HG03139 (cell line): Measurements from ENCODE around the gene PSMC1.

ENCODE experiments used
- ATAC-seq: cut with Tn5 transposase; IDR thresholded peaks from one replicate; pipeline ENCODE4 v1.9.1; 2021; ENCODE audit not compliant: unreplicated experiment

PSMC1 gene

DNA sequence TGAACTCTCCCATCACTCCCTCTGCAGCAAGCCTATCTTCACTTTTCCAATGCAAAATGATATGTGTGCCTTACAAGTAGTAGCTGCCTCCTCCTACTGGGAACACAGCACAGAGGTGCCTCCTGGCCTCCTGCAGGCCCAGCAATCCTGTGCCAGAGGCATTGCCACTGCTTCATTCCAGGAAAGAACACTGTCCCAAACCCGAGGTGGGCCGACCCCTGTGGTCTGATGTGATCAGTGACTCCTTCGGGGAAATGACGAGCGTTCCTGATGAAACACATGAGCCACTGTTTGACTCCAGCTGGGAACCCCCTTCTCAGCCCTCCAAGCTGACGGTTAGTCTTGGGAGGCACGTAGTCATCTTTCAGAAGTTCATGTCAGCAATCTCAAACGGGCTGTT lies 19.5 kb downstream of the PSMC1 start:
- no peak for ATAC-seq

DNA sequence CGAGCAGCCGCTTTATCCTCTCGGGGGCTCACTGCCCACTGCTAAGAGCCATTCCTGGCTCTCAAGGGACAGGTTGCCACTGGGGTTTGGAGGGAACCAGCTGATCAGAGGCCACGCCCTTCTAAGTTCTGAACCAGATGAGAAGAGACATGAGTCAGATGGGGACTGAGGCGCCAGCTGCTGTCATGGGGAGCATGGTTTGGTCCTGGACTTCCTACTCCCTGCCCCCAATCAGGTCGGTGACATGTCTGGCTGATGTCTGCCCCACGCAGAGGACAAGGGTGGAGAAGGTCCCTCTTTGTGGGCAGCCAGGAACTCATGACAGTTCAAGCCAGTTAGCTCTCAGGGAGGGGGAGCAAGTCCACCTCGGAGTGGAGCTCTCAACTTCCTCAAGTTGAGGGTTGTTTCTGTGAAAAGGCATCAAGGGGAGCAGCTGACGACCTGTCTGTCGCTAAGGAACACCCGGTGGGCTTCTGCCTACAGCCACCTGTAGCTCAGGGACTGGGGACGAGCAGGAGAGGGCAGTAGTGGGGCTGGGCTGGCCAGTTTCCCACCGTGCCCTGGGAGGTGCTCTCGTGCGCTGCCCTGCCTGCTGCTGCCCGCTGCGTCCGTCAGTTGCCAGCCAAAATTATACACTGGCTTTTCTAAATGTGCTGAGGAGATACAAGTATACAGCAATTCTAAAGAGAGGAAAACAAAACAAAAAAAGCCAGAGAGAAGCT lies 20.5 kb downstream of the PSMC1 start:
- no peak for ATAC-seq

DNA sequence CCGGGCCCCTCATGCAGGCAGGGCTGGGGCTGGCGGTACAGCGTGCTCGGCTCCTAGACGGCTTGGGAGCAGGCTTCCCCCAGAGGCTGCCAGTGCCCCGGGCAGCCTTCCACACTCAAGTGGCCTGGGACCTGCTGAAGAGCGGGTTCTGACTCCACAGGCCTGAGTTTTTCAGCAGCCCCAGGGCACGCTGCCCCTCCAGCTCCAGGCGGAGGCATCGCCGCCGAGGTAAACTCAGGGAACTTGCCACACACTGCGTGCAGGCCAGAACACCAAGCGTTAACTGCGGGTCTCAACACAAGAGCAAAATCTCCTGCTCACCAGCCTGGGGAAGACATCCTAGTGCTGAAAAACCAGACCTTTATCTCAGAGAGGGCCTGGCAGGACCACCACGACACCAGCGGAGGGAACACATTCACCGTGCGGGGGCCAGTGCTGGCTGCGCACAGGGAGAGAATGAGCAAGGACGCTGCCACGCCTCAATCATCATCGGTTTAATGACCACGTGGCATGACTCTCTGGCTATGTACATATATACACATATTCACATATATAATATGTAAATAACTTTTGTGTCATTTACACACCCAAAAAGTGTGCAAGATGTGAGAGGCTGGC lies 21.3 kb downstream of the PSMC1 start:
- ATAC-seq, result no peak

DNA sequence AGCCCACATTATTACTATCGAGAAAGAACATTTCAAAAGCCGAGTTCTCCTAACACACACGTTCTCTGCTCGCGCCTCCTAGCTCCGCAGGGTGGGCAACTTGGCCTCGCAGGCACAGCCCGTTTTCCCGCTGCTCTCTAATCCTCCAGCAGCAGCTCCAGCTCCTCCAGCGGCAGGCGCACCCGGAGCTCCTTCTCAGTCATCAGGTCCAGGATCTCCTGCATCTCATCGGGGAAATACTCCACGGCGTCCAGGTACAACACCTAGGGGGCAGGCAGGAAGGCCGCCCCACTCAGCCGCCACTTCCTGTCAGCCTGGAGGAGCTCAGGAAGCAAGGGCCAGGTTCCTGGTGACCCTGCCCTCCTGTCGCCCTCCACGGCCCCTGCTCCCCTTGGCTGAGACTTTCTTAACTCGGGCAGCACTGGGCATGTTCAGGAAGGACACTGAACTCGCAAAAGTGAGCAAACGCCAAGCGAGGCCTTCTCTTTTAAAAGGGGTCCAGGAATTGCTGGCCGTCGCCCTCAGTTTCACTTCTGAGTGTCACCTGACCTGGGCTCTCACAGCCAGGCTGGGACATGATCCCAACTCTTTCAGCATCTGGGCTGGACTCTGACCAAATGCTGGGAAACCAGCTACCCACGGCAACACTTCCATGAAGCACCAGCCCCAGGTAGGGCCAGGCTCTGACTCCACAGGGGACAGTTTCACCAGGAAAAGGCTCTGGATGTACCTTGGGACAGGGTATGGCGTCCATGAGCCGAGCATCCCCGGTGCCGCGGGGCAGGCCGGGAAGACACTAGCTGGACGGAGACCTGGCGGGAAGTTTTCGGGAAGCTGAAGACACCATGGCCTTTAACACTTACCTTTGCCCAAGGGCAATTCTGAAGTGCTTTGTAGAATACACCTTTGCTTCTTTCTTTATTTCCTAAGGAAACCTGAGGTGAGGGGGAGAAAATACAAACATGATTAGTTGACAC lies 22.1 kb downstream of the PSMC1 start:
- ATAC-seq, result no peak

DNA sequence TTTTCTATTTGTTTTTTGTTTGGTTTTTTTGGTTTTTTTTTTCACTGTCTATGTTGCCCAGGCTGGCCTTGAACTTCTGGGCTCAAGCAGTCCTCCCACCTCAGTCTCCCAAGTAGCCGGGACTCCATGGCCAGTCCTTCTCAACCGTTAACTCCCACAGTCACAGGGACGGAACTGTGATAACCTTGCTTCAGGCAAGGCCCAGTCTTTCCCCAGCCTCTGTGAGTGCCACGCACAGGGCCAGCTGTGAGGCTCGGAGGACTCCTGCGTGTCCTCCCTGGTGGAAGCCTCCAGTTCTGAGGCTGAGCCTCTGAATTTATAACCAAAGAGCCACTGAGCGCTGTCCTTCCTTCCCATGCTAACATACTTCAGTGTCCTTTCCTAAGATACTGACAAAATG lies 23.7 kb downstream of the PSMC1 start:
- ATAC-seq, result no peak

DNA sequence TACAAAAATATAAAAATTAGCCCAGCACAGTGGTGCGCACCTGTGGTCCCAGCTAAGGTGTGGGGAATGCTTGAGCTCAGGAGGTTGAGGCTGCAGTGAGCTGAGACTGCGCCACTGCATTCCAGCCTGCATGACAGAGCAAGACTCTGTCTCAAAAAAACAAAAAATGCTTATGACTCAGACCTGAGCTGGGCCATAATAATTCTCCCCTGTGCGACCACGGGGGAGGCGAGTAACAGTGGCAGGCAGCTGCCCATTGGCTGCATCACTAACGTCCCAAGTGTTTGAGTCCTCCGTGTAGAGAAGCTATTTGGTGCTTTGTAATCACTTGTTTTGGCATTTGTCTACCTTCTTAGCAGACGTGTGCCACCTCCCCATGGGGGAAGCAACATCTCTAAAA lies 24.9 kb downstream of the PSMC1 start:
- no peak for ATAC-seq

DNA sequence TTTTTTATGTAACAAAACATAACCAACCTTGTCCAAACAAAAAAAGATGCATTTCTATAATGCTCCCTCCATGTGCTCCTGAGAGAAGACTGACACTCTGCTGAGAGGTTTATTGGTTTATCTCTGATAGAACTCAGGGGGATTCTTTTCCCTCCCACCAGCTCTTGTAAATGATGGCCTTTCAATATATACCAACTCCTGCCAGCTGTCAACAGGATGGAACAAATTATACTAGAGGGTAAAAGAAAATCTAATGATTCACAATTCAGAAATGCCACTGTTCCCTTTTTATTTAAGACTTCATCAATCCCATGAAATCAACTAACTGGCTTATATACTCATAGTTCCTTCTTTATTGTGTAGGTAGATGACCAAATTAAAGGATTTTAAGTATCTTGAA lies 25.4 kb downstream of the PSMC1 start:
- ATAC-seq, result no peak

DNA sequence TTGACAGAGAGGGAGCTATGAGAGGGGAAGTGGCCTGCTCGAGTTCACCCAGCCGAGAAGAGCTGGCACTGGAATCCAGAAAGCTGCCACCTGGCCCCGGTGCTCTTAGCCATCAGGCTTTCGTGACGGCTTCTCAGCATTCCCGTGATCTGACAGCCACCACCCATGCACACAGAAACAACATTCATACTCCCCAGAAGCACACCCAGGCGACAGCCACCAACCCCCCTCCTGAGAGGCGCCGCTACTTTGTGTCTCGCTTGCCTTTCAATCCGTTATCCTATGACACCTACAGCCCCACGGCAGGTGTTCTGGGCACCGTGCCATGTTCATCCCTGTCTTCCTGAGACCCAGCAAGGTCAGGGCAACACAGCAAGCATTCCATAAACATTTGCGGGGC lies 31.4 kb downstream of the PSMC1 start:
- no peak for ATAC-seq

DNA sequence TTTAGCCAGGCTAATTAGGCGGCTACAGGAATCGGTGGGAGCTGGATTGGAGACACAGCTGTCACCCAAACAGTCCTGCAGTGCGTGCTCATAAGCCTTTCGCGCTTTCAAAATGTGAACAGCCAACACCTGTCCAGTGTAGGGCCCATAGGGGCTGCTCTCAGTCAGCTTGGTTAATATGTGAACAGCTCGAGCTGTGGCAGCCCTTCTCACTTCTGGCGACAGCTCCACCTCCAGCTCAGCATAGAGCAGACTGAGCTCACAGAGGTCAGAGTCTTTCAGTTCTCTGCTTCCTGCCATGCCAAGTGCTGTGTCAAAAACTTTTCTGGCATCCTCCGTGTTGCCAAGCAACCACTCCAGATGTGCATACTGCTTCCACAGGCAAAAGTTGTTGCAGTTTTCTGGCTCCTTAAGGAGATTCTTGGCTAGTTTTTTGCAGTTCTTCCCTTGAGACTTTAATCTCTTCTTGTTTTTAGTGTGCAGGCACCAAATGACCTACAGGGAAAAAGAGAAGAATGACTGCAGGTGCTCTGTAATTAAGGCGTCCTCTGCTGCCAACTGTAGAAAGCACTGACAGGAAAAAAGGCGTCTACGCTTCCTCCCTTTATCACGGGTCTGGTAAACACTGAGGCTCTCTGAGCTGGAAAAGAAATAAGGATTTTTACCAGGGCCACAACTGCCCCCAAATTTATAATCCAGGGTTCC lies 32.5 kb downstream of the PSMC1 start:
- ATAC-seq, result peak; percentile 97

DNA sequence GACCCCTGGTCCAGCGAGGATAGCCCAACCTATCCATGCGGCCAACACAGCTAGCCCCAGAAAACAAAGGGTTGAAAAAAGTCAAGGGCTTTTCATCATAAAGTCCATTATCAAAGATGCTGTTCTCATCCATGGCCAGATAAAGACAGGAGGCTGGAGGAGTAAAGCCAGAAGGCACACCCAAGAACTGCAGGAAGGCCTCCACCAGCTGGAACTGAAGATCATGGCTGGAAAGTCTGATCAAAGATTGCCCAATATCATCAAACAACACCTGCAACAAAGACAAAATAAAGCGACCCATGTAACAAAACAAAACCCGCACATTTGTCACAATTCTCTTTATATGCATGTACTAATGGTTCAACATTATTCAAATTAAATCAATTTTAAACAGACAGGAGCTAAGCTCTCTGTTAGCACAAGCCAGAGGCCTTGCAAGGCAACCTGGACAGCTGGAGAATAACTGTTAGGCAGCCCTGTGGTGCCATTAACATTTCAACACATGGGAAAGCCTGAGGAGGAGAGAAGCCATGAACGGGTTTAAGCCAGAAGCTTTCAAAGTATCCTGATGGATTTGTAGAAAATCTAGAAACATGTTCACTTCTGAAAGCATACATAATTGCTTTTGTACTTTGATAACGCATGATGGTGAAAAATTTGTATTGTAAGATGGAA lies 34.1 kb downstream of the PSMC1 start:
- no peak for ATAC-seq

DNA sequence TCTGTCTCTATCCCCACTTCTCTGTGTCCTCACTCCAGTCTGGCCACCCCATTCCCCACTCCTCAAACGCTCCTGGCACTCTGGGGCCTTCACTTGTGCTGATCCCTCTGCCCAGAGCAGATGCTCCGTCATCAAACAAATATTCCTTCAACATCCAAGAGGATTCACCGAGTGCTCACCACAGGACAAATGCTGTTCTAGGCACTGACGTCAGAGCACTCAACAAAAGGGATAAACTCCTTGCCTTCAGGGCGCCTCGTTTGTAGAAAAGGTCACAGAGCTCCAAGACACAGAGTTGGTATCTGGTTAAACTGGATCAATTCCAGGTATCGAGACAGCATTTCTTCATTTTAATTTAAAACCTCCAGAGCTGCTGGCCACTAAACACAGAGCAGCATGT lies 35.3 kb downstream of the PSMC1 start:
- ATAC-seq, result no peak

DNA sequence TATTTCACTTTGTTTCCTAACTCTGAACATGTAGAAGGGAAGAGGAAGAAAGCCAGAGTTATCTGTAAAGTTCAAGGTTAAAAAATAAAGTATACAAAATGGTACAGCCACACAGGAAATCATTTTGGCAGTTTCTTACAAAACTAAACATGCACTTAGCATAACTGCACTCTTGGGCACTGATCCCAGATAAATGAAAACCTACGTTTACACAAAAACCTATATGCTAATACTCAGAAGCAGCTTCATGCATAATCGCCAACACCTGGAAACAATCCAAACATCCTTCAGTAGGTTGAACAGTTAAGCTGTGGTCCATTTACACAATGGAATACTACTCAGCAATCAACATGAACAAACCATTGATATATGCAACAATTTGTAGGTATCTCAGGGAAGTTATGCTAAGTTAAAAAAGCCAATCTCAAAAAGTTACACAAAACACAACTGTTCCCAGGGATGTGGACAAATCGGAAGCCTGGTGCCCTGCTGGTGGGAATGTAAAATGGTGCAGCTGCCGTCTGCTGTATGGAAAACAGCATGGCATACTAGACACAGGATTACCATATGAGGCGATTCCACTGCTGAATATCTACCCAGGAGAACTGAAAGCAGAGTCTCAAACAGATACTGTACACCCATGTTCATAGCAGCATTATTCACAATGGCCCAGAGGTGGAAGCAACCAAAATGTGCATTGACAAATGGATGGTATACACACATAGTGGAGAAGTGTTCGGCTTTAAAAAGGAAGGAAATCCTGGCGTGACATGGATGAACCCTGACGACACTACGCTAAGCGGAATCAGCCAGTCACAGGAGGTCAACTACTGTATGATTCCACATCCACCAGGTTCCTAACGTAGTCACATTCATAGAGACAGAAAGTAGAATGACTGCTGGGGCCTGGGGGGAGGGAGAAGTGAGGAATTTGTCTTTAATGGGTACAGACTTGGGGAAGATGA lies 37.7 kb downstream of the PSMC1 start:
- ATAC-seq, result no peak

DNA sequence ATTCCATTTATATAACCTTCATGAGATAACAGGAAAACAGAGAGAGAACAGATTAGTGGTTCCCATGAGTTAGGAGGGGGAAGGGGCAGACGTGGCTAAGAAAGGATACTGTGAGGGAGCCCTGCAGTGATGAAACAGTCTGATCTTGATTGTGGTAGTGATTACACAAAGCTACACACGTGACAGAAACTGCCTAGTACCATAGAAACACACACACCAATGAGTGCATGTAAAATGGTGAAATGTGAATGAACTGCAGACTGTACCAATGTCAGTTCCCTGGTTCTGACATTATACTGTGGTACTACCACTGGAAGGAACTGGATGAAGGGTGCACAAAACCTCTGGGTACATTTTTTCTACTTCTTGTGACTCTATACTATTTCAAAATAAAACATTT lies 38.5 kb downstream of the PSMC1 start:
- no peak for ATAC-seq

DNA sequence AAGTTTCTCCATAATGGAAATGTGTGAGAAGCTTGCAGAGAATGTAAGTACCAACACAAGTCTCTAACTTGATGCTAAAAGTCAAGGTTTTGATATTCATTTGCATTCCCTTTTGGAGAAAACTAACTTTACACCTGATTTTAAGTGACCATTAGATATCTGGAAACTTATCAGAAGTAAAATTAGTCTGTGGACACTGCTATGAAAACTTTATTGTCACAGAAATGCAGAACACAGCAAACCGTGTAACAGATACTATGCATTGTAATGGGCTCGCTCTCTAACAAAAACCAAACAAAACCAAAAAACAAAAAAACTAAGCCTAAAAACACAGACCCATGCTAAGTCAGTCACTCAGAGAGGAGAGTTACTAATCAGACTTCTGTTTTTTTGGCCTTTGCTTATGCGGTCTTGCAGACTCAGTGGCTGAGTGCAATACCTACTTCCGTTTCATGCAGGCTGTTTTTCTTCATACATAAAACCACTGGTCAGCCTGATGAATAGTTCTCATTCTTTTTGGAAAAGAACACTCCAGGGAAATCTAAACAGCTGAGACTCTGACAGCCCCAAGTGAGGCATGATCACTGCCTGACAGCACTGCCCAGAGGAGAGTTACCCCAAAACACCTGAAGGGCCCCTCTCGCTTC lies 39.6 kb downstream of the PSMC1 start:
- ATAC-seq, result no peak

DNA sequence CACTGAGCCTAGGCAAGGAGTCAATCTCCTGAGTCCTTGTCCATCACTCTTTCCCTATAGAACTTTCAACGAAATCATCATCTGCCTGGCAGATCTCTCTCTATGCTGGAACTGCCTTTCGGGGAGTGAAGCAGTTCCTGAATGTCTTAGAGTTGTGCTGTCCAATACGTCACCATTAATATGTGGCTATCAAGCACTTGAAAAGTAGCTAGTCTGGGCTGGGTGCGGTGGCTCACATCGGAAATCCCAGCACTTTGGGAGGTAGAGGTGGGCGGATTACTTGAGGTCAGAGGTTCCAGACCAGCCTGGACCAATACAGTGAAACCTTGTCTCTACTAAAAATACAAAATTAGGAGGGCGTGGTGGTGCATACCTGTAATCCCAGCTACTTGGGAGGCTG lies 40.3 kb downstream of the PSMC1 start:
- ATAC-seq, result no peak

DNA sequence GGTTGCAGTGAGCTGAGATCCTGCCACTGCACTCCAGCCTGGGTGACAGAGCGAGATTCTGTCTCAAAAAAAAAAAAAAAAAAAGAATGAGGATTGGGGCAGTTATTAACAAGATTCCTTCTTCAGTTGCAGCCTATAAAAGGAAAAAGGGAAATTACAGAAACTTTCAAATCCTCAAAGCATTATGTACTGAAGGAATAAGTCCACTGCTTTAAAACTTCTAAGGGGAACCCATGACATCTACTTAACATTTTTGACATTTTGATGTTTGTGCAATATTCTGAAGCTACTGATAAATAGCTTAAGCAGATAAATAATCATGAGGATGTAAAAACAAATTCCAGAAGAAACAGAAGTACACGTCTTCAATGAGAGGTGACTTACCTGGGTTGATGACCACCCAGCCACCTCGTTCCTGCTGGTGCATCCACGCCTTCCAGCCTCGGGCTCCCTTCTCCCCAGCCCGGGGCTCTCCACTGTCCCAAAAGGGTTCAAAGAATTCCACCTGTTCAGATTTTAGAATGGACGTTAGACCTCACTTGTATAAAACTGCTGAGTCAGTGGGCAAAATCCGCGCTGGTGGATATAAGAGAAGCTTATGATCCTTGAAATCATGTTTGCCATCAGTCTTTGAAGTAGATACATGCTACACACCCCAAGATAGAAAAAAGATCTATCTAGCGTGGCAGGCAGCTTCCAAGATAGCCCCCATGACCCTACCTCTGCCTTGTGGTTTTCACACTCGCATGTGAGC lies 41.7 kb downstream of the PSMC1 start:
- ATAC-seq, result no peak

DNA sequence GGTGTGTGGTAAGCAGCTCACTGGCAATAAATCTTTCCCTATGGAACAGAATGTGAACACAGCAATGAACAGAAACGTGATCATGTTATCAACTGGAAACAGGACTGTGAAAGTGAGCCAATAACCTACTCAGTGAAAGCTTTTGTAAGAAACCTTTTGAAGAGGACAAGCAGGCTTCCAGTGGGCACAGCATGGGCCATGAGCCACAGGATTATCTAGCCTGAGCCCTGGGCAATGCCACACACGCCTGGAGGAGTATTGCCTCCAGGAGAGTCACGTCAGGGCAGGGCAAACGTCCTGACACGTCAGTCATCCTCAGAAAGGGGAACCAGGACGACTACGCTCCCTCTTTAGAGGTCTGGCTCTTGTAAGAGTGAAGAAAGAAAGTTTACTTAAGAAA lies 43.1 kb downstream of the PSMC1 start:
- no peak for ATAC-seq

DNA sequence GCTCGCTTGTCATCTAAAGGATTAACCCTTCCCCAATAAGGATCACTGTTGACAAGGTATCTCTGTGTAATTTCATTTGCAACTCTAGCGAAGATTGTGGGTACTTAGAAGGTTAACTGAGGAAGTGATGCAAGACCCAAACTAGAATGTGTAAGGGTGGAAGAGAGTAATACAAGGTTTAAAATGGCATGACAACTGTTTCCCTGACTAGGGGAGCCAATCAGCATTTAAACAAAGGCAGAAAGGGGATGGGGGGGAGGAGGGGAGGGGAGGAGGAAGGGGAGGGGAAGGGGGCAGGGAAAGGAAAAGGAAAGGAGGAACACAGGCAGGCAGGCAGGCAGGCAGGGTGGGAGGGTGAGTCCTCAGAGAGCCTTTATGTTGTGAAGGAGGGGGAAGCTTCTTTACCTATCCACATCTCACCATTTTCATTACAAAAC lies 44.3 kb downstream of the PSMC1 start:
- ATAC-seq, result no peak
